ENCODE measurements around the gene SPP1. TPM values are rescaled to one million over a fixed set of nuclear protein-coding genes. Genes with fewer than 3 reads are reported as not detected.
"Not testable (repeated sequence)": the region's sequence is repeated elsewhere in the genome, so short reads cannot be mapped to it uniquely, and the experiment has no call there.

The SPP1 gene
- total RNA-seq, 1 donor from 2014 or later, result 3,280 TPM

GRCh38 chr4:88022289-88022688 lies 46.8 kb downstream of the SPP1 start:
- DNase-seq (ENCODE audit: low read depth), result peak; percentile 33

- DNase-seq (ENCODE audit: low read depth), result not testable (repeated sequence)
These were observed 50.6 kb downstream of the SPP1 start for GRCh38 chr4:88025868-88026661.

GRCh38 chr4:88027611-88028608 lies 52.4 kb downstream of the SPP1 start:
- peak; percentile 96 for DNase-seq (ENCODE audit: low read depth)

- no peak for DNase-seq (ENCODE audit: low read depth)
These were observed 53.4 kb downstream of the SPP1 start for GRCh38 chr4:88028946-88029345.

- no peak for DNase-seq (ENCODE audit: low read depth)
These were observed 54.0 kb downstream of the SPP1 start for GRCh38 chr4:88029556-88029955.

GRCh38 chr4:88030565-88031310 lies 55.2 kb downstream of the SPP1 start:
- no peak for DNase-seq (ENCODE audit: low read depth)

Other genes starting within 250 kb of the SPP1 start
- not detected in 2 replicates for gene IBSP, start 176.2 kb upstream of the SPP1 start, total RNA-seq
- gene MEPE, start 142.7 kb upstream of the SPP1 start, total RNA-seq, result not detected in 2 replicates
- 29.2 and 189 TPM in 2 replicates for gene PKD2, start 31.9 kb downstream of the SPP1 start, total RNA-seq
- gene ABCG2, start 182.9 kb downstream of the SPP1 start, total RNA-seq, result 0.55 and 3.1 TPM in 2 replicates

All from renal cortical epithelial cell (primary cell).